GM19455 (cell line): Measurements from ENCODE around the gene VIPR1.

Experiments
- ATAC-seq: cut with Tn5 transposase; IDR thresholded peaks from one replicate; pipeline ENCODE4 v1.9.1; 2021; ENCODE audit not compliant: unreplicated experiment

The VIPR1 gene

GRCh38 chr3:42493126-42493797 lies 9.2 kb upstream of the VIPR1 start:
- no peak for ATAC-seq

DNA sequence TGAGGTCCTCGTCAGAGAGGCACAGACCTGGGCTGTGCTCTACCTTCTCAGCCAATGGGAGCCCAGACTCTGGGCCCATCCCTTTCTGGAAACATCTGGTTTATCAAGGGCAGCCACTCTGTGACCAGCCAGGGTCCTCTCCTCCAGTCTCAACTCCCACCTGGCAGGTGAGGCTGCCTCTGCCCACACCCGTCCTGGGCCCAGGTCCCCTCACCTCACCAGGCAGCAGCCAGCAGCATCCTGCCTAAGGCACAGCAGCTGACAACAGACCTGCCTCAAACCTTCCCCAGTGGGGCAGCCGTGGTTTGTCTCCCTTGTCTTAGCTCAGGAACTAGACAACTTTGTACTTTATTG lies 8.7 kb upstream of the VIPR1 start:
- no peak for ATAC-seq

- ATAC-seq, result no peak
These were observed 7.0 kb upstream of the VIPR1 start for GRCh38 chr3:42495393-42495792.

- ATAC-seq, result no peak
These were observed 5.3 kb upstream of the VIPR1 start for GRCh38 chr3:42497009-42497731.

DNA sequence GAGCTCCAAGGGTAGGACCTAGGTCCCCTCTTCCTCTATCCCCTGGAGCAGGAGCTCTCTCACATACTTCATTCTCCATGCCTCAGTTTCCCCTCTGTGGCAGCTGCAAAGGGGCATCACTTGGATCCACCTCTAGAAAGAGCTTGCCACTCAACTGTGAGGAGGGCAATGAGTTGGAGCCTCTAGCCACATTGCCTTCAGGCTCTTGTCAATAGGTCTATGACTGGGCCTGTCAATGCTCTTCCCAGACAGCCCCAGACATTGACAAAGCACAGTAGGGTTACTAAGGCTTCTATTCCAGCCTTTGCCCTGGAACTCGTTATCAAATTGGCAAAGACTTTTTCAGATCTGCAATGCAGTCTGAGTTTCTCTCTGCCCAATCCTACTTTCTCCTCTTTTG lies 4.4 kb upstream of the VIPR1 start:
- ATAC-seq, result no peak

GRCh38 chr3:42498791-42499477 lies 3.5 kb upstream of the VIPR1 start:
- ATAC-seq, result no peak

- ATAC-seq, result no peak
These were observed 3.0 kb upstream of the VIPR1 start for GRCh38 chr3:42499478-42499871.

DNA sequence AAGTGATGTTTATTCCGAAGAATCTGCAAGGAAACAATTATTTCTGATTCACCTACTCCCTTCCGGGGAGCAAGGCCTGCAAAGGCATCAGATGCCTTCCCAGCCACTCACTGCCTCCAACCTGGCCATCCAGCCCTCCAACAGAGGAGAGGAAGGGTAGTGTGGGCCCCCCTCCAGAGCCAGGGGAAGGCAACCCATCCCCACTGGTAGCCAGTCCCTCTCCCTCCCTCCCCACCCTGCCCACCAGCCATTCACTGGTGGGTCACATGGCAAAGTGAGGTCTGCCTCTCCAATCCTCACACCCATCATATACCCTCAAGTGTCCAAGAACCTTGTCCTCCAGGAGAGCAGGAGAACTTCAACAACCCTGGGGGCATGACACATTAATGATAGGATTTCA lies 2.4 kb upstream of the VIPR1 start:
- no peak for ATAC-seq

- no peak for ATAC-seq
These were observed 1.5 kb upstream of the VIPR1 start for GRCh38 chr3:42500909-42501308.

DNA sequence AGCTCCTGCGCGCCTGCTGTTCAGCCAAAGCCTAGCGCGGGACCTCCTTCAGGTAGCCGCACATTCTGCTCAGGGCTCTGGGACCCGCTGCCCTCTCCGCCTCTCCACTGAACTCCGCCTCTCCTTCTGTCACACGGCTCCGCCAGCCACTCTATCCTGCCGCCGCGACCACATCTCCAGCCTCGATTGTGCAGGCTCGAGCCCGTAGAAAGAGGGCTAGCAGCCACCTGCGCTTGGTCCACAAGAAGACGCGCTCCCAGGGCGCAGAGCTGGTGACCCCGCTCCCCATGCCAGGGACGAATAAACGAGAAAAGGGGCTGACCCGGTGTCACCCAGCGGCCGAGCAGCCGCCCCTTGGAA lies 1.1 kb upstream of the VIPR1 start:
- peak; percentile 9 for ATAC-seq

DNA sequence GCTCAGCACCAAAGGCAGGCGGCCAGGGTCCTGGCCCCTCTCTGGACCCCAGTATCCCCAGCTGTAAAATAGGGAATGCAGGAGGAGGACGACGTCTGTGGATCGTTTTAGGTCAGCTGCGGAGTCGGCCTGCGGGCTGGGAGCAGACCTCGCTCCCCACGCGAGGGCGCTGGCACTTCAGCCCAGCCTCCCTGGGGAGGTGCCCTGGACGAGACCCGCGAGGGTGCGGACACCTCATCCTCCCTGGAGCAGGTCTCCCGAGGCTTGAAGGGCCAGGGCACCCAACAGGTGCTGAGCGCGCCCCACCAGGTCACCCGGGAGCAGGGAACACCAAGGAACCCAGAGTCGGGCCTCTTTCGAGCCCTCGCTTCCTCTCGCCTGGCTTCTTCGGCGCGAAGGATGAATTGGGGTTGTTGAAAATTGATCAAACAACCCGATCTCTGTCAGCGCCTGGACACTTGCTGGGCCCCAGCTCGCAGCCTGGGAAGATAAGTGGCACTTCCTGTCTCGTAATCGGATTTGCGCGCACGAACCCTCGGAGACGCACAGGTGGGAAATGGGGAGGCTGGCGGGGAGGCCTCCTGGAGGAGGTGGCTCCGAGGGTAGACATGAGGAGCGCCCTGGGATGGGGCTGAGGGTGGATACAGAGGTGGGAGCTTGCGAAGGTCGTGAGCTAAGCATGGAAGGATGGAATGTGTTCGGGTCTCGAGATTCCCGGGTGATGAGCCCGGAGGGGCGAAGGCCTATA lies 588 bp upstream of the VIPR1 start:
- peak; percentile 41 for ATAC-seq

DNA sequence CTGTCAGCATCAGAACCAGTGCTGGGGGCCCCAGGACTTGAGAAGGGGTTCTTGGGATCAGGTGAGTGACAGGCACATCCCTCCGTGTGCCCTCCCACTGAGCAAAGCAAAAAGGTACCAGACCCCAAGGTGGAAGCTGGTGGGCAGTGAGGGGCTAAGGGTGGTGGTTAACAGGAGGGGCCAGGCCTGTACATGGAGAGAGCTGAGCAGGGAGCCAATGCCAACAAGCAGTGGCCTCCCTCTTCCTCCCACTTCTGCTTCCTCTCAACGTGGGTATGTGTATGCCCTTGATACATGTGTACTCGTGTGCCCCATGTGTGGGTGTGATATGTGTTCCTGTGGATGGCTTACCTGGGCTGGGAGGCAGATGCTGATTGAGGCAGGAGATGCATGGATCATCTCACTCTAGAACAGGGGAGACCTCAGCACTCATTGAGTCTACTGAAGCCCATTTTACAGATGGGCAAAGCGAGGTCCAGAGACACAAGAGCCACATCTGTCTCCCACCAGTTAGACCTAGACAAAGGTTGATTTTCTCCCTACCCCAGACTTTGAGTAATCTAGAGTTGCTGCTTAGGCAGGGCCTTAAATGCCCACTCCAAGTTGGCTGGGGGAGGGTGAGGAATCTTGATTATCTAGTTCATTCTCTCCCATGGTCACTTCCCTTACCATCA lies 945 bp downstream of the VIPR1 start:
- no peak for ATAC-seq

DNA sequence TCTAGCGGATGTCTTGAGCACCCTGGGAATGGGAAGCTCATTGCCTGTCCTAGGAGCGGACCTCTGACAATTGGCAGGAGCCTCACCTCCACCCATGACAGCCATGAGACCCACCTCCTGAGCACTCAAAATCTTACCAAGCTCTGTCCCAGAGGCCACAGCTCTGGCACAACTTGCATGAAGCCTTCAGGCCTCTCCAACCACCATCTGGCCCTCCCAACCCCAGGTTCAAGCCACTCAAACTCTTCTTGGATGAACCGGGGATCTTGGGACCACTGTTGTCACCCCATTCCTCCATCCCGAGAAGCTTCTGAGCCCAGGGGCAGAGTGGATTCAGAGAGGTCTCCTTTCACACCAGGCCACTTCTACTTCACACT lies 1.5 kb downstream of the VIPR1 start:
- ATAC-seq, result no peak

- no peak for ATAC-seq
These were observed 2.1 kb downstream of the VIPR1 start for GRCh38 chr3:42504334-42505127.

- ATAC-seq, result no peak
These were observed 2.8 kb downstream of the VIPR1 start for GRCh38 chr3:42505128-42505848.

GRCh38 chr3:42505849-42506410 lies 3.5 kb downstream of the VIPR1 start:
- no peak for ATAC-seq

DNA sequence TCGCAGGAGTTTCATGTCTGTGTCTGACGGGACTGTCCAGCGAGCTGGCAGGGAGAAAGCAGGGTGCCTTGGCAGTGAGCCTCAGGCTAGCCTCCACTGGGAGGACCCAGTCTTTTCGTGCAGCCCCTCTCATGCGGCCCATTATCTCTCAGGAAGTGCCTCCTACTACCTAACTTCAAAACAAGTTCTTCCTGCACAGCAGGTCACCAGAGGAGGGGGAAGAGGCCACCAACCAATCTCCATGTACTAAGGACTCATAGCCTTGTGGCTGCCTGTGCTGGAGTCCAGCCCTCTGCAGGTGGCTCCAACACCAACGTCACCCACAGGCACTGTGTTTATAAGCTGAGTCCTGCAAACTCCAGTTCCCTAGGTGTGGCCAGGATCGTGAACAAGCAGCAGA lies 4.8 kb downstream of the VIPR1 start:
- no peak for ATAC-seq

DNA sequence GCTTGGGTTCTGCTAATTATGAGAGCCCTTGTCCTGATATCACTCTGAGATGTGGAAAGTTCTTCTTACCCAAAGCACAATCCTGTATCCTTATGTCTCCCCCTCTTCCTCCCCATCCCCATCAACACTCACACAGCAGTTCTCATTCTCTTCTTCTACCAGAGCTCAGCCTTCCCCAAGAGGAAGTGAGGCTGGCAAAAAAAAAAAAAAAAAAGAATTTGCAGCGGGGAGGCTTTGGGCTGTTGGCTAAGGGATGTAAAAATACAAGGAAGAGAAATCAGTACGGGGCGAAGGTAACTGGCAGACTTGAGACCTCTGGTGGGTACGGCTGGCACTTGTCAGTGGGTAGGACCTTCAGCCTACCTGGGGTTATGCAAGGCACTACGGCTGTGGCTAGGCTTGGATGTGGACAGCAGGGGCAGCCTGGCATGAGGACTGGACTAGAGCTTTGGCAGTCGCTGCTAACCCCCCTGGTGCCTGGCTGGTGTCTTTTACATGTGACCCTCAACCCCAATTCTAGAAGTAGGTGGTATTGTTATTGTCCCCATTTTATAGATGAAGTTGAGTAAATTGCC lies 5.4 kb downstream of the VIPR1 start:
- no peak for ATAC-seq

GRCh38 chr3:42508562-42508961 lies 6.1 kb downstream of the VIPR1 start:
- ATAC-seq, result no peak
